AG04450 (cell line): ENCODE measurements around the gene FOXF2. TPM values are rescaled to one million over a fixed set of nuclear protein-coding genes. Genes with fewer than 3 reads are reported as not detected.
A peak's percentile ranks its signal among the peaks of the same experiment; 100 is the strongest.

Source experiments
- CTCF ChIA-PET: fragments of 300-600, 350-600 bp; formaldehyde crosslinking; extraction: SDS; loops from one replicate; lab custom pipeline; 2022; ENCODE audit warnings: antibody characterized with exemption, inconsistent platforms; lab: Charles Lee
- POLR2A ChIA-PET: fragments of 350-600 bp; formaldehyde crosslinking; extraction: SDS; loops from one replicate; lab custom pipeline; 2021; ENCODE audit warnings: antibody characterized with exemption, inconsistent platforms; lab: Yijun Ruan, JAX
- DNase-seq: peaks from one replicate; pipeline ENCODE4 v3.0.0-alpha.2; 2011; ENCODE audit warnings: low read depth, low spot score
- H3K27ac ChIP-seq: one replicate; pipeline ENCODE4 v1.5.1; 2012; ENCODE audit warnings: low read depth, low read length, control low read depth
- H3K27me3 ChIP-seq: one replicate; pipeline ENCODE4 v1.6.0; 2012; ENCODE audit warnings: low read length; ENCODE audit not compliant: control insufficient read depth, insufficient read depth
- H3K4me3 ChIP-seq: 2 replicates; pipeline ENCODE4 v1.5.1; 2011; ENCODE audit warnings: mild to moderate bottlenecking, low read depth, low read length, control low read depth
- H3K9me3 ChIP-seq: 2 replicates; pipeline ENCODE4 v1.5.1; 2012; ENCODE audit warnings: low read length; ENCODE audit not compliant: control insufficient read depth, insufficient read depth
- CTCF ChIP-seq: IDR thresholded peaks from 2 replicates; pipeline ENCODE4 v1.5.1; 2011; ENCODE audit warnings: low read depth, low read length, control low read depth, inconsistent platforms
- polyA plus RNA-seq: library from polyadenylated mRNA; depleted of rRNA; stranded (reverse); fragments of >200 nt; gene quantifications from 2 replicates; pipeline ENCODE4 v1.2.3, GENCODE V29; 2011

Gene FOXF2
- polyA plus RNA-seq, 1 experiment: 17.3 TPM

GRCh38 chr6:1363298-1363697, 26.1 kb upstream of the FOXF2 start:
- ChIA-PET CTCF (interaction anchor here (0.5 to 1.2 kb wide), 3 partner anchors 18 to 563 kb away, joined by 5 to 10 read pairs (median 5); no protein-coding TSS in a partner anchor), POLR2A (no interaction called here)
- H3K9me3 ChIP-seq: no peaks in the 10 kb centered on the region
- H3K27ac ChIP-seq: no peak overlapping the region
- DNase-seq: no peak
- no peak for TF ChIP-seq CTCF
- H3K27me3 ChIP-seq: no peaks in the 10 kb centered on the region
- no peak overlapping the region for H3K4me3 ChIP-seq

DNA sequence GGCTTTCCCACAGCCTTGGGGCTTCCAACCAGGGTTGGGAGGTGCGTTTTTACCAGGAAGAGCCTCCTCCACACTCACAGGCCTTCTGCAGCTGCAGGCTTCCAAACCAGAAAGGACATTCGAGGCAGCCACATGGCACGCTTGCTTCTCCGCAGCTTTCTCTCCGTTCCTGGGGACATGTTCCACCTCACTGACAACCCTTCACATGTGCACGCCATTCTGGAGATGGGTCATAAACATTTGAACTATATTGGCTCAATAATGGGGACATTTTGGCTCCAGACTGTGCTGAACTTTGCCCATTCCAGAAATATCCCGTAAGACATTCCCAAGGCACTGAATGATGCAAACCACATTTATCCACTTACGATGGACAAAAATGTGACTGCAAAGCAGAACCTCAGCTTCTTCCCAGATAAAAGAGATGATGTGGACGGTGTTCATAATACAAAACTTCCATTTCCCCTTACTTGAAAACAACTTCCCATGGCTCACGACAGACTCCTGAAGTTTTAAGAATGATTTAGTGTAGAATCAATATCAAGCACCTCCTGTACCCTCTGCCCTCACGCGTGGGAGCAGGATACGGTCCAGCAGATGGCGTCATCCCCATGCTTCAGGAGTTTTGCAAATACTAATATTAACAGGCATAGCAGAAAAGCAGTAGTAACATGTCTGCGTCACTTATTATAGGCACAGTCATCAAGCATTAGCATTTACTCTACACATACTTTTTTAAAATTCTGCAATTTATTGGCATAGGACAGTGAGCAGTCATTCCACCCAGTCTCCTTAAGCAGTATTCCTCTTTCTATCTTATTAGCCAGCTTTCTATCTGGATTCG, 25.4 kb upstream of the FOXF2 start:
- Histone ChIP-seq H3K4me3 (no peak overlapping the region), H3K27ac (no peak overlapping the region), H3K9me3 (no peaks in the 10 kb centered on the region), H3K27me3 (no peaks in the 10 kb centered on the region)
- ChIA-PET POLR2A (no interaction called here), CTCF (interaction anchor here (0.5 to 1.2 kb wide), 3 partner anchors 17 to 564 kb away, joined by 5 to 10 read pairs (median 5); no protein-coding TSS in a partner anchor)
- DNase-seq: no peak
- peak; percentile 36 for TF ChIP-seq CTCF

DNA sequence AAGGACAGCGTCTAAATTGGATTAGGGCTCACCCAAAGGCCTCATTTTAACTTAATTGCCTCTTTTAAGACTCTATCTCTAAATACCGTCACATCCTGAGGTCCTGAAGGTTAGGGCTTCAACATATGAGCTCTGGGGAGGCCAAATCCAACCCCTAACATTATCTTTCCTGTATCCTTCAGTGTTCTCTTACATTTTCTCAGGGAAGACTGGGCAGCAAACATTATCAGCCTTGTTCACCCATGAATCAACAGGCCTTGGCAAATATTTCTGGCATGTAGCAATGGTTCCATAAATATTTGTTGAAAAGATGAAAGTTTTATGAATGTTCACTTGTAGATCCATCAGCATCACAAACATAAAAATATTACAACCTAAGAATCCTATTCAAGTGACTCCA, 24.6 kb upstream of the FOXF2 start:
- DNase-seq: no peak
- TF ChIP-seq CTCF: no peak
- ChIA-PET POLR2A (no interaction called here), CTCF (no interaction called here)
- H3K27ac ChIP-seq: no peak overlapping the region
- no peak overlapping the region for H3K4me3 ChIP-seq
- no peaks in the 10 kb centered on the region for H3K27me3 ChIP-seq
- H3K9me3 ChIP-seq: no peaks in the 10 kb centered on the region

GRCh38 chr6:1365686-1366085, 23.7 kb upstream of the FOXF2 start:
- CTCF ChIA-PET: interaction anchor here (0.9 kb wide), 1 partner anchor 32 kb away, joined by 3 read pairs; no protein-coding TSS in a partner anchor
- Histone ChIP-seq H3K27ac (no peak overlapping the region), H3K9me3 (no peaks in the 10 kb centered on the region), H3K4me3 (no peak overlapping the region), H3K27me3 (no peaks in the 10 kb centered on the region)
- no peak for TF ChIP-seq CTCF
- POLR2A ChIA-PET: no interaction called here
- no peak for DNase-seq

- Histone ChIP-seq H3K9me3 (peaks cover 2% of the 10 kb centered on the region; the same call in 1 of the 2 replicates), H3K27ac (no peak overlapping the region), H3K27me3 (peaks cover 5% of the 10 kb centered on the region), H3K4me3 (no peak overlapping the region)
- CTCF ChIA-PET: interaction anchor here (0.6 kb wide), 1 partner anchor 13 kb away, joined by 4 read pairs; no protein-coding TSS in a partner anchor
- no peak for TF ChIP-seq CTCF
- POLR2A ChIA-PET: no interaction called here
- no peak for DNase-seq
These were observed 21.6 kb upstream of the FOXF2 start for GRCh38 chr6:1367771-1368170.
